Stomach (tissue), 4 donors: ENCODE data around the gene KERA.

ENCODE experiments used
- EP300 ChIP-seq: sonication (generic); formaldehyde crosslinking; IDR thresholded peaks from one replicate; pipeline ENCODE4 v1.6.1; 2017; ENCODE audit warnings: antibody characterized with exemption
- POLR2A ChIP-seq, 4 donors: fragments of 450-650 bp; IDR thresholded peaks; one replicate each; pipeline ENCODE4 v1.6.1; 2016; ENCODE audit warnings: antibody characterized with exemption in 4 of 4, control low read depth in 2 of 4, mild to moderate bottlenecking in 1 of 4, moderate library complexity in 1 of 4
- POLR2AphosphoS5 ChIP-seq, 3 donors: sonication (generic); formaldehyde crosslinking; IDR thresholded peaks; one replicate each; pipeline ENCODE4 v1.6.1; 2016; ENCODE audit warnings: antibody characterized with exemption in 3 of 3
- TF ChIP-seq, protein P1 (sequence below), 7 experiments: fragments of 450-650 bp in 4 of 7; fragments of 200-600 bp in 3 of 7; sonication (generic) in 3 of 7; IDR thresholded peaks; one replicate each; pipeline ENCODE4 v1.5.1; 2016 to 2019; ENCODE audit warnings: antibody characterized with exemption in 7 of 7, control low read depth in 2 of 7, mild to moderate bottlenecking in 1 of 7

GRCh38 chr12:91044586-91044985, 13.2 kb downstream of the KERA start:
- no peak for TF ChIP-seq POLR2AphosphoS5 (IDR thresholded peaks at IDR 0.05)
- no peak for TF ChIP-seq POLR2A (IDR thresholded peaks at IDR 0.05)
- TF ChIP-seq, protein P1, sequence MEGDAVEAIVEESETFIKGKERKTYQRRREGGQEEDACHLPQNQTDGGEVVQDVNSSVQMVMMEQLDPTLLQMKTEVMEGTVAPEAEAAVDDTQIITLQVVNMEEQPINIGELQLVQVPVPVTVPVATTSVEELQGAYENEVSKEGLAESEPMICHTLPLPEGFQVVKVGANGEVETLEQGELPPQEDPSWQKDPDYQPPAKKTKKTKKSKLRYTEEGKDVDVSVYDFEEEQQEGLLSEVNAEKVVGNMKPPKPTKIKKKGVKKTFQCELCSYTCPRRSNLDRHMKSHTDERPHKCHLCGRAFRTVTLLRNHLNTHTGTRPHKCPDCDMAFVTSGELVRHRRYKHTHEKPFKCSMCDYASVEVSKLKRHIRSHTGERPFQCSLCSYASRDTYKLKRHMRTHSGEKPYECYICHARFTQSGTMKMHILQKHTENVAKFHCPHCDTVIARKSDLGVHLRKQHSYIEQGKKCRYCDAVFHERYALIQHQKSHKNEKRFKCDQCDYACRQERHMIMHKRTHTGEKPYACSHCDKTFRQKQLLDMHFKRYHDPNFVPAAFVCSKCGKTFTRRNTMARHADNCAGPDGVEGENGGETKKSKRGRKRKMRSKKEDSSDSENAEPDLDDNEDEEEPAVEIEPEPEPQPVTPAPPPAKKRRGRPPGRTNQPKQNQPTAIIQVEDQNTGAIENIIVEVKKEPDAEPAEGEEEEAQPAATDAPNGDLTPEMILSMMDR (IDR thresholded peaks at IDR 0.05), result no peak
- no peak for TF ChIP-seq EP300
